ENCODE results near the gene HHAT. TPM values are rescaled to one million over a fixed set of nuclear protein-coding genes. Genes with fewer than 3 reads are reported as not detected.

The HHAT gene
- polyA plus RNA-seq, result 3.4 to 4.7 TPM (median 3.8 TPM) in 3 replicates
- 0.70 TPM for polyA plus RNA-seq (2011; ENCODE audit: low read depth)
- polyA plus RNA-seq (2011; cell fraction: cytosol; rRNA removed), result 4.3 and 4.6 TPM in 2 replicates
- 6.8 and 7.2 TPM in 2 replicates for polyA plus RNA-seq (2011; cell fraction: nucleus; rRNA removed)
- 1.4 and 4.8 TPM in 2 replicates for polyA plus RNA-seq (2012; ENCODE audit: low replicate concordance)
- polyA minus RNA-seq, result 5.4 to 9.4 TPM (median 6.2 TPM) in 3 replicates
- polyA minus RNA-seq (2011; cell fraction: cytosol; rRNA and poly(A)+ RNA removed), result 3.3 TPM
- polyA minus RNA-seq (2011; cell fraction: nucleus; rRNA and poly(A)+ RNA removed), result 9.6 and 12.3 TPM in 2 replicates

- Histone ChIP-seq H3K9me3 (ENCODE audit: control insufficient read depth, low read depth, low read length) (no peaks in the 10 kb centered on the region), H3K4me1 (ENCODE audit: control insufficient read depth, extremely low read depth, insufficient read depth, low read length) (peaks cover 30% of the 10 kb centered on the region), H3K4me3 (ENCODE audit: control insufficient read depth in 2 of 3, extremely low read depth in 1 of 3, insufficient read depth in 2 of 3, low read depth in 1 of 3, low read length in 3 of 3) (peak within 1 kb of the TSS; percentile 55 to 80 (median 80)), H2AFZ (ENCODE audit: control insufficient read depth, low read length) (peak within 1 kb of the TSS; percentile 98), H3K4me2 (ENCODE audit: control insufficient read depth, extremely low read depth, insufficient read depth, low read depth, low read length) (peak within 1 kb of the TSS; percentile 96), H3K36me3 (ENCODE audit: control insufficient read depth in 2 of 2, extremely low read depth in 1 of 2, insufficient read depth in 2 of 2, low read length in 2 of 2) (no peaks in the 10 kb centered on the region), H3K27ac (ENCODE audit: control insufficient read depth, insufficient read depth, low read length) (peak within 1 kb of the TSS; percentile 77), H3K27me3 (ENCODE audit: control insufficient read depth, extremely low read depth, insufficient read depth, low read length) (no peaks in the 10 kb centered on the region), H4K20me1 (ENCODE audit: control insufficient read depth, extremely low read depth, insufficient read depth, low read length) (no peaks in the 10 kb centered on the region), H3K79me2 (ENCODE audit: control insufficient read depth, insufficient read depth, low read length) (no peaks in the 10 kb centered on the region), H3K9ac (ENCODE audit: control insufficient read depth, extremely low read depth, insufficient read depth, low read length) (peak within 1 kb of the TSS; percentile 88), H3K9me1 (ENCODE audit: control insufficient read depth, extremely low read depth, insufficient read depth, low read length) (no peaks in the 10 kb centered on the region)
- dilution Hi-C loops (cut with MboI; ENCODE audit: extremely low pct_ligation_motif_present, low sequenced_read_pairs), result loop anchor here (25.0 kb wide), 1 partner anchor 192 kb away; no protein-coding TSS in a partner anchor
- FAIRE-seq, result peak; percentile 66
- TF ChIP-seq EZH2 (IDR thresholded peaks at IDR 0.05; ENCODE audit: low read length), result no peak
- TF ChIP-seq CTCF (optimal IDR thresholded peaks at IDR 0.05 in 1 of 3, IDR thresholded peaks at IDR 0.05 in 1 of 3, conservative IDR thresholded peaks at IDR 0.05 in 1 of 3; ENCODE audit: extremely low read depth in 1 of 3, insufficient read depth in 2 of 3, low read length in 3 of 3), result no peak
- DNase-seq (ENCODE audit: low read depth, low spot score), result no peak
These were observed at the start of gene HHAT for GRCh38 chr1:210328746-210329503. Gene HHAT (plus strand): TSS chr1:210328902. CDS start chr1:210348976, 20,074 bp downstream.

GRCh38 chr1:210280221-210280620 lies 48.5 kb upstream of the HHAT start:
- H3K9me3 ChIP-seq (ENCODE audit: control insufficient read depth, low read depth, low read length), result peaks cover 6% of the 10 kb centered on the region
- no peaks in the 10 kb centered on the region for H3K79me2 ChIP-seq (ENCODE audit: control insufficient read depth, insufficient read depth, low read length)
- no peak for DNase-seq (ENCODE audit: low read depth, low spot score)
- no peaks in the 10 kb centered on the region for H3K36me3 ChIP-seq (ENCODE audit: control insufficient read depth in 2 of 2, extremely low read depth in 1 of 2, insufficient read depth in 2 of 2, low read length in 2 of 2)
- no peaks in the 10 kb centered on the region for H3K4me1 ChIP-seq (ENCODE audit: control insufficient read depth, extremely low read depth, insufficient read depth, low read length)
- no peak overlapping the region for H2AFZ ChIP-seq (ENCODE audit: control insufficient read depth, low read length)
- TF ChIP-seq CTCF (optimal IDR thresholded peaks at IDR 0.05 in 1 of 3, IDR thresholded peaks at IDR 0.05 in 1 of 3, conservative IDR thresholded peaks at IDR 0.05 in 1 of 3; ENCODE audit: extremely low read depth in 1 of 3, insufficient read depth in 2 of 3, low read length in 3 of 3) (no peak), EZH2 (IDR thresholded peaks at IDR 0.05; ENCODE audit: low read length) (no peak)
- H3K27ac ChIP-seq (ENCODE audit: control insufficient read depth, insufficient read depth, low read length), result no peak overlapping the region
- H3K9ac ChIP-seq (ENCODE audit: control insufficient read depth, extremely low read depth, insufficient read depth, low read length), result no peak overlapping the region
- FAIRE-seq, result no peak
- dilution Hi-C loops (cut with MboI; ENCODE audit: extremely low pct_ligation_motif_present, low sequenced_read_pairs), result no loop called here
- no peaks in the 10 kb centered on the region for H3K27me3 ChIP-seq (ENCODE audit: control insufficient read depth, extremely low read depth, insufficient read depth, low read length)
- H3K4me3 ChIP-seq (ENCODE audit: control insufficient read depth in 2 of 3, extremely low read depth in 1 of 3, insufficient read depth in 2 of 3, low read depth in 1 of 3, low read length in 3 of 3), result no peak overlapping the region
- H3K9me1 ChIP-seq (ENCODE audit: control insufficient read depth, extremely low read depth, insufficient read depth, low read length), result no peaks in the 10 kb centered on the region
- H3K4me2 ChIP-seq (ENCODE audit: control insufficient read depth, extremely low read depth, insufficient read depth, low read depth, low read length), result no peak overlapping the region
- no peaks in the 10 kb centered on the region for H4K20me1 ChIP-seq (ENCODE audit: control insufficient read depth, extremely low read depth, insufficient read depth, low read length)
